PC-3 (cell line): ENCODE data around the gene COL16A1. TPM values are rescaled to one million over a fixed set of nuclear protein-coding genes. Genes with fewer than 3 reads are reported as not detected.

Experiments
- ATAC-seq: fragments of 200-7000 bp; cut with Tn5 transposase; 2 replicates; pipeline ENCODE4 v1.9.1; 2020; ENCODE audit warnings: mild to moderate bottlenecking, moderate library complexity
- BruUV-seq: library from RNA; stranded (reverse); fragments of 400-500 nt; replicated peaks from 2 replicates; lab custom pipeline; 2021; lab: Mats Ljungman, UMichigan
- CTCF ChIA-PET: fragments of 300-600 bp; sonication (Branson Sonifier 250); formaldehyde crosslinking; loops from one replicate; lab custom pipeline; 2022; ENCODE audit warnings: antibody characterized with exemption; lab: Charles Lee
- POLR2A ChIA-PET: fragments of 300-600 bp; sonication (Branson Sonifier 250); formaldehyde crosslinking; loops from one replicate; lab custom pipeline; 2022; ENCODE audit warnings: antibody characterized with exemption; ENCODE audit not compliant: unreplicated experiment; lab: Charles Lee
- DNase-seq: peaks from one replicate; pipeline ENCODE4 v3.0.0-alpha.2; 2015
- H2AFZ ChIP-seq: fragments of 300-600 bp; sonication (generic); 2 replicates; pipeline ENCODE4 v1.6.0; 2016; ENCODE audit warnings: antibody characterized with exemption, low read length
- H3F3A ChIP-seq: fragments of 300-600 bp; sonication (generic); one replicate; pipeline ENCODE4 v1.6.0; 2017; ENCODE audit warnings: antibody characterized with exemption, low read length, control low read depth, mild to moderate bottlenecking; ENCODE audit not compliant: unreplicated experiment
- H3K27ac ChIP-seq: fragments of 300-600 bp; sonication (generic); 2 replicates; pipeline ENCODE4 v1.5.1; 2016; ENCODE audit warnings: mild to moderate bottlenecking, low read length
- H3K27me3 ChIP-seq: fragments of 300-600 bp; sonication (generic); 2 replicates; pipeline ENCODE4 v1.6.1; 2016; ENCODE audit warnings: low read length, mixed read lengths
- H3K36me3 ChIP-seq: fragments of 300-600 bp; sonication (generic); 2 replicates; pipeline ENCODE4 v1.6.1; 2016; ENCODE audit warnings: low read depth, mixed run types, low read length, mixed read lengths
- H3K4me1 ChIP-seq: fragments of 300-600 bp; sonication (generic); 2 replicates; pipeline ENCODE4 v1.5.1; 2016; ENCODE audit warnings: low read length; ENCODE audit not compliant: insufficient read depth
- H3K4me2 ChIP-seq: fragments of 300-600 bp; sonication (generic); 2 replicates; pipeline ENCODE4 v1.6.0; 2016; ENCODE audit warnings: low read length
- H3K4me3 ChIP-seq: fragments of 300-600 bp; sonication (generic); 2 replicates; pipeline ENCODE4 v1.5.1; 2016; ENCODE audit warnings: mild to moderate bottlenecking, low read length, mixed read lengths
- H3K79me2 ChIP-seq: fragments of 300-600 bp; sonication (generic); 2 replicates; pipeline ENCODE4 v1.6.1; 2017; ENCODE audit warnings: low read length, mixed read lengths
- H3K9ac ChIP-seq: fragments of 300-600 bp; sonication (generic); 2 replicates; pipeline ENCODE4 v1.6.0; 2016; ENCODE audit warnings: mild to moderate bottlenecking, low read length
- H3K9me2 ChIP-seq: fragments of 300-600 bp; sonication (generic); replicated peaks from 2 replicates; pipeline ENCODE4 v1.6.1; 2016; ENCODE audit warnings: mixed run types, low read length, mixed read lengths
- H3K9me3 ChIP-seq: fragments of 300-600 bp; sonication (generic); 2 replicates; pipeline ENCODE4 v1.6.1; 2016; ENCODE audit warnings: low read length, mixed read lengths
- H4K20me1 ChIP-seq: fragments of 300-600 bp; sonication (generic); 2 replicates; pipeline ENCODE4 v1.6.1; 2016; ENCODE audit warnings: low read length, mixed read lengths
- CTCF ChIP-seq: fragments of 300-600 bp; sonication (generic); conservative IDR thresholded peaks from 2 replicates; pipeline ENCODE4 v1.5.1; 2017; ENCODE audit warnings: antibody characterized with exemption, low read depth, mild to moderate bottlenecking, low read length
- EZH2 ChIP-seq: fragments of 300-600 bp; sonication (generic); IDR thresholded peaks from one replicate; pipeline ENCODE4 v1.6.1; 2017; ENCODE audit warnings: antibody characterized with exemption, mild to moderate bottlenecking, low read length; ENCODE audit not compliant: unreplicated experiment
- EZH2phosphoT487 ChIP-seq: fragments of 300-600 bp; sonication (generic); IDR thresholded peaks from 2 replicates; pipeline ENCODE4 v1.6.1; 2018; ENCODE audit warnings: mild to moderate bottlenecking, antibody characterized with exemption, low read length, borderline replicate concordance
- intact Hi-C: fragments of 100-400 bp; cut with micrococcal nuclease; formaldehyde crosslinking; loops from 2 replicates; pipeline ENCODE4 v1.9.0; 2023
- total RNA-seq: library from RNA; depleted of rRNA; stranded (reverse); fragments of >200 nt; gene quantifications from 2 replicates; pipeline ENCODE4 v1.2.3, GENCODE V29; 2014

The COL16A1 gene
- total RNA-seq, 1 experiment from 2014 or later, result 5.0 TPM

- ChIA-PET CTCF (no interaction called here), POLR2A (no interaction called here)
- H3K4me3 ChIP-seq, result no peak overlapping the region
- no peak overlapping the region for H3K27ac ChIP-seq
- no peak overlapping the region for H2AFZ ChIP-seq
- H3F3A ChIP-seq, result no peaks in the 10 kb centered on the region
- intact Hi-C loops, result no loop called here
- no peaks in the 10 kb centered on the region for H3K79me2 ChIP-seq
- H3K27me3 ChIP-seq, result no peaks in the 10 kb centered on the region
- H3K9me2 ChIP-seq, result no peaks in the 10 kb centered on the region
- H3K4me1 ChIP-seq, result no peaks in the 10 kb centered on the region
- no peak overlapping the region for H3K4me2 ChIP-seq
- TF ChIP-seq EZH2 (no peak), EZH2phosphoT487 (no peak), CTCF (no peak)
- H3K9ac ChIP-seq, result no peak overlapping the region
- no peaks in the 10 kb centered on the region for H4K20me1 ChIP-seq
- BruUV-seq, result no TSS peak
- no peak for ATAC-seq
- H3K9me3 ChIP-seq, result no peaks in the 10 kb centered on the region
- no peak for DNase-seq
- no peaks in the 10 kb centered on the region for H3K36me3 ChIP-seq
Observed at GRCh38 chr1:31609514-31610118, 94.2 kb downstream of the COL16A1 start.

GRCh38 chr1:31607360-31607759 lies 96.5 kb downstream of the COL16A1 start:
- Histone ChIP-seq H3K27ac (no peak overlapping the region), H3K27me3 (no peaks in the 10 kb centered on the region), H4K20me1 (no peaks in the 10 kb centered on the region), H3K36me3 (no peaks in the 10 kb centered on the region), H3K4me3 (no peak overlapping the region), H2AFZ (no peak overlapping the region), H3K4me1 (no peaks in the 10 kb centered on the region), H3K79me2 (no peaks in the 10 kb centered on the region), H3K9ac (no peak overlapping the region), H3F3A (no peaks in the 10 kb centered on the region), H3K9me3 (no peaks in the 10 kb centered on the region), H3K4me2 (no peak overlapping the region), H3K9me2 (no peaks in the 10 kb centered on the region)
- DNase-seq, result no peak
- ChIA-PET POLR2A (no interaction called here), CTCF (interaction anchor here (0.7 kb wide), 1 partner anchor 9 kb away, joined by 10 read pairs; no protein-coding TSS in a partner anchor)
- no TSS peak for BruUV-seq
- intact Hi-C loops, result no loop called here
- no peak for ATAC-seq
- no peak for TF ChIP-seq EZH2phosphoT487
- TF ChIP-seq CTCF, result no peak
- TF ChIP-seq EZH2, result no peak

- DNase-seq (no peak), ATAC-seq (no peak)
- H3K4me3 ChIP-seq, result no peak overlapping the region
- no peaks in the 10 kb centered on the region for H3K79me2 ChIP-seq
- CTCF ChIA-PET, result no interaction called here
- intact Hi-C loops, result no loop called here
- no peaks in the 10 kb centered on the region for H3K4me1 ChIP-seq
- H3K4me2 ChIP-seq, result no peak overlapping the region
- TF ChIP-seq EZH2 (no peak), CTCF (no peak), EZH2phosphoT487 (no peak)
- no peaks in the 10 kb centered on the region for H3K9me2 ChIP-seq
- H3K27ac ChIP-seq, result no peak overlapping the region
- H4K20me1 ChIP-seq, result no peaks in the 10 kb centered on the region
- H3K9ac ChIP-seq, result no peak overlapping the region
- POLR2A ChIA-PET, result no interaction called here
- H2AFZ ChIP-seq, result no peak overlapping the region
- H3F3A ChIP-seq, result no peaks in the 10 kb centered on the region
- no TSS peak for BruUV-seq
- no peaks in the 10 kb centered on the region for H3K9me3 ChIP-seq
- no peaks in the 10 kb centered on the region for H3K27me3 ChIP-seq
- H3K36me3 ChIP-seq, result no peaks in the 10 kb centered on the region
Observed at GRCh38 chr1:31605908-31606427, 97.8 kb downstream of the COL16A1 start.
